Suprapubic skin (tissue), 4 donors: Measurements from ENCODE around the gene ABCC6. TPM values are rescaled to one million over a fixed set of nuclear protein-coding genes. Genes with fewer than 3 reads are reported as not detected.
"Not testable (repeated sequence)": the region's sequence is repeated elsewhere in the genome, so short reads cannot be mapped to it uniquely, and the experiment has no call there.

ENCODE experiments used
- DNase-seq, 2 donors: peaks; one replicate each; pipeline ENCODE4 v3.0.0-alpha.2; 2019; ENCODE audit warnings: low spot score in 2 of 2
- H3K27ac ChIP-seq: fragments of 200-600 bp; sonication (generic); one replicate; pipeline ENCODE4 v1.5.1; 2019
- H3K27me3 ChIP-seq: fragments of 200-600 bp; sonication (generic); one replicate; pipeline ENCODE4 v1.5.1; 2019
- H3K36me3 ChIP-seq: fragments of 200-600 bp; sonication (generic); one replicate; pipeline ENCODE4 v1.5.1; 2019
- H3K4me1 ChIP-seq: fragments of 200-600 bp; sonication (generic); one replicate; pipeline ENCODE4 v1.5.1; 2019
- H3K4me3 ChIP-seq: fragments of 200-600 bp; sonication (generic); one replicate; pipeline ENCODE4 v1.5.1; 2019; ENCODE audit warnings: mild to moderate bottlenecking
- H3K9me3 ChIP-seq: fragments of 200-600 bp; sonication (generic); one replicate; pipeline ENCODE4 v1.5.1; 2019
- WGBS: methylation state at CpG from one replicate; pipeline ENCODE4 v1.1.5; 2018; 5-methylcytosine and 5-hydroxymethylcytosine counted together
- total RNA-seq, 4 donors: library from RNA; depleted of rRNA; stranded (reverse); fragments of >200 nt; gene quantifications; one replicate each; pipeline ENCODE4 v1.1.0, GENCODE V29; 2016

Gene ABCC6
- total RNA-seq, 4 donors from 2014 or later: 0.49 to 3.4 (median 1.2) TPM

DNA sequence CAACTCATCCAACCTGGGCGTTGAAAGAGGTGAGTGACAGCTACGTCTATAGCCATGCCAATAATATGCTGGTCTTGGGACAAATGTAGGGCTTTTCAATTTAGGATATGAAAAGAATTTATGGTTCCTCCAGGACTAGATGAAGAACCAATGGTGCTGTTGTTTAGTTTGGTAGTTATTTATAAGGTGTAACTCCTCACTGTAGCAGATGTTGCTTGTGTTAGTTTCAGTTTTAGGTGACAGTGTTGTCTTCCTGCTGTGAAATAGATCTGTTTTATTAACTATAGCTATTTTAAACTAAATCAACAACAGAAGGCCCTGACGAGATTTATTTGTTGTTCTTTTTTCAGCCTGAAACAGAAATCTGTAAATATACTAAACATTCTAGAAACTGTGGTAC lies 24.1 kb upstream of the ABCC6 start:
- H3K4me3 ChIP-seq, H3K27ac ChIP-seq, H3K36me3 ChIP-seq, DNase-seq, H3K4me1 ChIP-seq, H3K9me3 ChIP-seq, H3K27me3 ChIP-seq: not testable (repeated sequence)
- no CpG with 5 or more reads among the region's 3 CpGs for WGBS

DNA sequence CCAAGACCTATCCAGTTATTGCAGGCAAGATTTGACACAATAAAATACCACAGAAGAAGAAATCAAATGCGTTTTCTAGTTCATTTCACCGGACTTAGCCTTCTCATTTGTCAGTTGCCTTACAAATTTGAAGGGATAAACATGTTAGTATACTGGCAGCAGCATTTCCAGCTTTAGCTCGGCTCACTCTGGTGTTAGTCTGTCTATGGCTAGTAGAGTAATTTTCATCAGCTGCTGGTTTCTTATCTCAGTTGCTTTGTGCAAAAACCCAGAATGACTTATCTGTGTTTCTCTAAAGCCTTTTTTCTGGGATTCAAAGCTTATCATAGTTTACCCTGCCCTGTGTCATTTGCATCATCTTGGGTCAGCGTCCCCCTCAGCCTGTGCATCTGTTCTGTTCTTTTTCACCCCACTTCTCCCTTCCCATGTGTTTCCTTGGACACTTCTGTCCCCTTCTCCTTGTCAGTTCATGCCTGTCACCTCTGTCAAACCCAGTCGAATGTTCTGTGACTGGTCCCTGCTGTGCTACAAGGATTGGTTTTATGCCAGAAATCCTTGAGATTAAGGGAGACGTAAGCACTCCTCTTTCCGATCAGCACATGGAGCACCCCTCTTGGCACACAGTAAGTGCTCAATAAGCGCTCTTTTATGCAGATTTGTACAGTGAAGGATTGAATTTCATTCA lies 23.4 kb upstream of the ABCC6 start:
- WGBS: 90% methylated on average over 2 of the region's 8 CpGs
- DNase-seq: not testable (repeated sequence)

DNA sequence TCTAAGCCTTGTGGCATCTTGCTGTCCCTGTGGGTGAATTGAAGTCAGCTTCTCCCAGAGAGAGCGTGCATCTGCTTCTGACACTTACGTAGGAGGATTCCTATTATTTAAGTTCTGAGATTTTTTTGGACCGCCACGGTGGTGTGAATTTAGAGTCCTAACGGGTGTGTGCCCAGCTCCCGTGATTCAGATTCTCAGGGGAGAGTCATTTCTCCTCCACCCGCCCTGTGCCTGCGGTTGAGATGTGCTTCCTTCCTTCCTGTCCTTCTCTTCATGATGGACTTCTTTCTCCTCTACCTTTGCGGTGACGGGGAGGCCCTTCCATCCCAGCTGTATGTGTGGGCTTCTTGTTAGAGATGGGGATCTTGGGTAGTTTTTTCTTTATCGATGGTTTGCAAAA lies 20.6 kb upstream of the ABCC6 start:
- DNase-seq, H3K9me3 ChIP-seq, H3K4me3 ChIP-seq, H3K4me1 ChIP-seq, H3K27ac ChIP-seq, H3K36me3 ChIP-seq, H3K27me3 ChIP-seq: not testable (repeated sequence)
- WGBS: 92% methylated on average over 2 of the region's 11 CpGs

More for the DNA sequence above, 23.4 kb upstream of the ABCC6 start:
- H3K4me3 ChIP-seq, H3K9me3 ChIP-seq, H3K27ac ChIP-seq, H3K4me1 ChIP-seq, H3K36me3 ChIP-seq, H3K27me3 ChIP-seq: not testable (repeated sequence)

DNA sequence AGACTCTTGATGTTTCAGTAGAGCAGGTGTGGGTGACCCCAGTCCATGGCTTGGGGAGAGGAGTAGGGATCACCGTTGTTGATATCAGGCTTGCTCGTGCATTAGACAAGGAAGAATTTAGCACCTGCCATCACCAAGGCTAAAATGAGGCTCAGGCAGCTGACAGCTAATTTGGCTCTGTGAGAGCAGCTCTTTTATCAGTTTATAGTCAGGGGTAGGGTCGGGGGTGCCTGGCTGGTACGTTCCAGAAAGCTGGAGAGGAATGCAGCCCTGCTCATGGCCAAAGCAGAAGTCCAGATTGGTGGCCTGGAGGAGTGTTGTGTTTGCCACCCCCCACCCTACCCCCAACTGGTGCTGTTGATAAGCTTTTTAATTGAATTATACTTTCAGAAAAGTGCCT lies 17.4 kb upstream of the ABCC6 start:
- H3K36me3 ChIP-seq, DNase-seq: not testable (repeated sequence)
- WGBS: no CpG with 5 or more reads among the region's 4 CpGs

DNA sequence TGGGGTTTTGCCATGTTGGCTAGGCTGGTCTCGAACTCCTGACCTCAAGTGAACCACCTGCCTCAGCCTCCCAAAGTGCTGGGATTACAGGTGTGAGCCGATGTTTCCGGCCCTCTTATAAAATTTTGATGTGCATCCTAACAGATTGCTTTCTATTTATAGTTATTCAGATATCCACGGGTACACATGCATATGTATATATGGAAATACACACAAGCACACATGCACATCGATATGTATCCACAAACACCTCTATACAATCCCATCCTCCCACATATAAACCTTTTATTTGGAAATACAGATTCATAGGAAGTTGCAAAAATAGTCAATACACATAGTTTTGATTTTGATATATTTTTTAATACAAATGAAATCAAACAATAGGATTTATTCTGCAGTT lies 14.4 kb upstream of the ABCC6 start:
- not testable (repeated sequence) for DNase-seq, H3K36me3 ChIP-seq, H3K4me3 ChIP-seq, H3K4me1 ChIP-seq, H3K27ac ChIP-seq, H3K9me3 ChIP-seq, H3K27me3 ChIP-seq
- 89% methylated on average over 5 of the region's 5 CpGs for WGBS

More for the DNA sequence above, 17.4 kb upstream of the ABCC6 start:
- H3K4me3 ChIP-seq, H3K27me3 ChIP-seq, H3K9me3 ChIP-seq, H3K4me1 ChIP-seq, H3K27ac ChIP-seq: not testable (repeated sequence)

DNA sequence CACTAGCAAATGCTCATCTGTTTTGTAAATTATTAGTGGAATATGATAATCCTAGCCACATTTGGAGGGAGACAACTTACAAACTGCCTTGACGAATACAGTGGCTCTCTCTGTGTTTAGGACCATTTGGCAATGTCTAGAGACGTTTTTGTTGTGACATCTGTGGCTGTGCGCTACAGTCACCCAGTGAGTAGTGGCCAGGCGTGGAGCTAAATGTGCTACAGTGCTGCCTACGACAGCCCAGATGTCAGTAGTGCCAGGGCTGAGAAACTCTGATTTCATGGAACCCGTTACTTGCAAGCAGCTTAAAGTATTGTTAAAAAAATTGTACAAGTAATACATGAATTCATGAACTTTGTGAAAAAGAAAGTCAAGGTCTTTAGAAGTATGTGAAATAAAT lies 13.8 kb upstream of the ABCC6 start:
- not testable (repeated sequence) for H3K27ac ChIP-seq, DNase-seq
- WGBS: 91% methylated on average over 5 of the region's 6 CpGs

DNA sequence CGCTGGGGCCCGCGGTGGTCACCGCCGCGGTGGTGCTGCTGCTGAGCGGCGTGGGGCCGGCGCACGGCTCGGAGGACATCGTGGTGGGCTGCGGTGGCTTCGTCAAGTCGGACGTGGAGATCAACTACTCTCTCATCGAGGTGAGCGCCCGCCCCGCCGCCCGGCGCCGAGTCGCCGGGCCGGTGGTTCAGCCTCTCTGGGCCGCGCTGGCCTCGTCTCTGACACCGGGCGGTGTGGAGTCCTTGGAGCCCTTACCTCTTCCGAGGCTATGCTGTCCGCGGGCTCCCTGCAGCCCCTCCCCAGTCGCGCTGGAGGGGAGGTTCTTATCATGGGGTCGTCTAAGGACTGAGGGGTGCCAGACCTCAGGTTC lies 9.4 kb upstream of the ABCC6 start:
- H3K4me1 ChIP-seq, H3K9me3 ChIP-seq, H3K27me3 ChIP-seq, H3K36me3 ChIP-seq, H3K27ac ChIP-seq, DNase-seq: not testable (repeated sequence)
- peak overlapping the region; percentile 38 for H3K4me3 ChIP-seq
- WGBS: no CpG with 5 or more reads among the region's 39 CpGs

More for the DNA sequence above, 13.8 kb upstream of the ABCC6 start:
- not testable (repeated sequence) for H3K27me3 ChIP-seq, H3K36me3 ChIP-seq, H3K4me3 ChIP-seq, H3K9me3 ChIP-seq, H3K4me1 ChIP-seq

DNA sequence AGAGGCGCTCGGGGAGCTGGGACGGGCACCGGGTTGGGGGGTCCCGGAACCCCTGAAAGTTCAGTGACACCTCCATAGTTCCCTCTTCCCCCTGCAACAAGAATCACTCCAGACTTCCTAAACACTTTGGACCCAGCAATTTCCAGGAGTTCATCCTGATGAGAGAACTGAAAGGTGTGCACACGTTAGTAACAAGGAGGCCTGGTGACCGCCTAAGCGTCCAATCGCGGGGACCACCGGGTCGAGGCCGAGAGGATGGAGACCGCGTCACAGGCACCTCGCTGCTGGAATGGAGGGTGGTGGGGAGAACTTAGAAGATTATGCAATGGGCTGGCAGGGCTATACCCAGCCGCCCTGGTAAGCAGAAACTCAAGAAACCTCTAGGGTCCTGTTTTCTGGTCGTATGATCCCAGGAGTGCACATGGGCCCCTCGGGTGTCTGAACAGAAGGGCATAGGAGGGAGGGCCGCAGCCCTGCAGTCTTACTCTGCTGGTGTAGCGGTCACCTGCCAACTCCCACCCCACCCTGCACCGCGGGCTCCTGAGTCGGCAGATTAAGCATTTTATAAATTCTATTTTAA lies 458 bp upstream of the ABCC6 start:
- H3K4me1 ChIP-seq, H3K9me3 ChIP-seq, H3K36me3 ChIP-seq, H3K27ac ChIP-seq, H3K27me3 ChIP-seq, DNase-seq: not testable (repeated sequence)
- H3K4me3 ChIP-seq: peak overlapping the region; percentile 34
- no CpG with 5 or more reads among the region's 24 CpGs for WGBS

DNA sequence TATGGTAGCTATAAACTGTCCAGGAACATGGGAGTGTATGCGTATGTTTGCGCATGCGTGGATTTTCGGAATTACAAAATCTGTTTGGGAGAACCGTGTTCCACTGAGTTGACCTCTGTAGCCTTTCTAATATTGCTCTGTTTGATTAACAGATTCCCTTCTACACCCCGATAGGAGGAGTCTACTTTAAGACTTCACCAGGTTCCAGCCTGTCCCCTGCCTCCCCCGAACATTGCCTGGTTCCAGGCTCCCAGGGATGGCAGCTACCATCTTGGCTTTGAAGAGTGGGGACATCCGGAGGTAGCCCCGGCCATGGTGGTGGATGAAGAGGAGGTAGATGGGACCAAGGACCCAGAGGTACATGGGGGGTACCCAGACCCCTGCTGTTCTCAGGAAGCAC lies 1.9 kb downstream of the ABCC6 start:
- H3K9me3 ChIP-seq, H3K27ac ChIP-seq, DNase-seq, H3K4me3 ChIP-seq, H3K36me3 ChIP-seq, H3K27me3 ChIP-seq, H3K4me1 ChIP-seq: not testable (repeated sequence)
- WGBS: 94% methylated on average over 3 of the region's 9 CpGs

DNA sequence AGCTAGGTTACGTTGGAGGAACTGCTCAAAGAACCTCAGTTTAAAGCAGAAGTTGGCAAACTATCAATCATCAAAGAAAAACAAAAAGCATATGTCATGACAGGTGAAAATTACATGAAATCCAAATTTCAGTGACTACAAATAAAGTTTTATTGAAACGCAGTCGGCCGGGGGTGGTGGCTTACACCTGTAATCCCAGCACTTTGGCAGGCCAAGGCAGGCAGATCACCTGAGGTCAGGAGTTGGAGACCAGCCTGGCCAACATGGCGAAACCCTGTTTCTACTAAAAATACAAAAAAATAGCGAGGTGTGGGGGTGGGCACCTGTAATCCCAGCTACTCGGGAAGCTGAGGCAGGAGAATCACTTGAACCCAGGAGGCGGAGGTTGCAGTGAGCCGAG lies 2.8 kb downstream of the ABCC6 start:
- DNase-seq, H3K9me3 ChIP-seq, H3K4me1 ChIP-seq, H3K4me3 ChIP-seq, H3K27ac ChIP-seq, H3K36me3 ChIP-seq, H3K27me3 ChIP-seq: not testable (repeated sequence)
- 95% methylated on average over 8 of the region's 9 CpGs for WGBS

DNA sequence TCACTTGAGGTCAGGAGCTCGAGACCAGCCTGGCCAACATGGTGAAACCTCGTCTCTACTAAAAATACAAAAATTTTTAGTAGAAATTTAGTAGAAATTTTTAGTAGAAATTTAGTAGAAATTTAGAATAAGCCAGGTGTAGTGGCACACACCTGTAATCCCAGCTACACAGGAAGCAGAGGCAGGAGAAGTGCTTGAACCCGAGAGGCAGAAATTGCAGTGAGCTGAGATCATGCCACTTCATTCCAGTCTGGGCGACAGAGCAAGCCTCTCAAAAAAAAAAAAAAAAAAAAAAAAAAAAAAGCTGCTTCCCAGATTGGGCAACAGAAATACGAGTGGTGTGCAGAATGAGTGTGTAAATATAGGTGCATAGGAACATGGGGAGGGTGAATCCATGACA lies 4.5 kb downstream of the ABCC6 start:
- not testable (repeated sequence) for H3K36me3 ChIP-seq, H3K9me3 ChIP-seq, H3K4me1 ChIP-seq, DNase-seq, H3K4me3 ChIP-seq, H3K27me3 ChIP-seq, H3K27ac ChIP-seq
- WGBS: no CpG with 5 or more reads among the region's 5 CpGs

DNA sequence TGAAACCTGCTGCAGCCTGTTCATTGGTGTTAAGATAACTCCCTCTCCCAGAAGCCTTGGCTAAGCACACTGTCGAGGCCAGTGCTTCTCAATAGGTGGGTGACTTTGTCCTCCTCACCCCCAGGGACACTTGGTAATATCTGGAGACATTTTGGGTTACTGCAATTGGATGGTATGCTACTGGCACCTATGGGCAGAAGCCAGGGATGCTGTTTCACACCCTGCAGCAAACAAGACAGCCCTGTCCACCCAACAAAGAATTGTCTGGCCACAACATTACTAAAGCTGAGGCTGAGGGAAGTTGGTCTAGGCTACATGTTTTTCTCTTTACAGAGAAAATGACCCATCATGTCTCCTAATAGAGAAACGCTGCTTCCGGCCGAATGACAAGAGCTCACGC lies 4.9 kb downstream of the ABCC6 start:
- no CpG with 5 or more reads among the region's 5 CpGs for WGBS
- not testable (repeated sequence) for DNase-seq, H3K9me3 ChIP-seq, H3K4me3 ChIP-seq, H3K27ac ChIP-seq, H3K4me1 ChIP-seq, H3K36me3 ChIP-seq, H3K27me3 ChIP-seq

DNA sequence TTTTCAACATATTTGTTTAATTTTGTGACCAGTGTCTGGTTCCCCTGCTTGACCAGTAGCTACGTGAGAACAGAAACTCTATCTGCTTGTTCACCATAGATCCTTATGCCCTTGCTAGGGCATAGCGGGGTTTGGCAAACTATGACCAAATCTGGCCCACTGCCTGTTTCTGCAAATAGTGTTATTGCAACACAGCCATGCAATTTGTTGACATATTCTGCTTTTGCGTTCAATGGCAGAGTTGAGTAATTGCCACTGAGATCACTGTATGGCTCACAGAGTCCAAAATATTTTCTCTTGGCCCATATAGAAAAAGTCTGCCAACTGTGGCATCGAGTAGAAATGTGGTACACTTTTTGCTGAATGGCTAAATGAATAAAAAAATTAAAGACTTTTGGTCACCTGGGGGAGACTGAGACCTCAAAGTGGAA lies 9.4 kb downstream of the ABCC6 start:
- not testable (repeated sequence) for H3K4me1 ChIP-seq, H3K4me3 ChIP-seq, H3K27ac ChIP-seq, H3K36me3 ChIP-seq, H3K27me3 ChIP-seq, DNase-seq, H3K9me3 ChIP-seq
- WGBS: 20% methylated on average over 1 of the region's 4 CpGs

DNA sequence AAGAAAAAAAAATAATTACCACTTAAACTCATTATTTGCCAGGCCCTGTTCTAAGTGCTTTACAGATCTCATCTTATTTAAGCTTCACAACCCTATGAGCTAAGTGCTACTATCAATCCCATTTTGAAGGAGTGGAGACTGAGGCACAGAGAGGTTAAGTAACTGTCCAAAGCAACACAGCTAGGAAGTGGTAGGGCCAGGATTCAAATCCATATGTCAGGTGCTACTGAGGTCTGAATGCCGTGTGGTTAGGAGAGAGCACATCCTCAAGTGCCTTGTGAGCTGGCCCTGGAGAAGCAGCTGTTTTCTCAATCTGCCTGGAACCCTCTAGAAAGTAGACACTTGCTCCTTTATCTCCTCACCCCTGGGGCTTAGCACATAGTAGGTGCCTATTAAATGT lies 11.9 kb downstream of the ABCC6 start:
- 89% methylated on average over 1 of the region's 1 CpG for WGBS
- DNase-seq, H3K27me3 ChIP-seq, H3K4me3 ChIP-seq, H3K36me3 ChIP-seq, H3K27ac ChIP-seq, H3K4me1 ChIP-seq, H3K9me3 ChIP-seq: not testable (repeated sequence)

DNA sequence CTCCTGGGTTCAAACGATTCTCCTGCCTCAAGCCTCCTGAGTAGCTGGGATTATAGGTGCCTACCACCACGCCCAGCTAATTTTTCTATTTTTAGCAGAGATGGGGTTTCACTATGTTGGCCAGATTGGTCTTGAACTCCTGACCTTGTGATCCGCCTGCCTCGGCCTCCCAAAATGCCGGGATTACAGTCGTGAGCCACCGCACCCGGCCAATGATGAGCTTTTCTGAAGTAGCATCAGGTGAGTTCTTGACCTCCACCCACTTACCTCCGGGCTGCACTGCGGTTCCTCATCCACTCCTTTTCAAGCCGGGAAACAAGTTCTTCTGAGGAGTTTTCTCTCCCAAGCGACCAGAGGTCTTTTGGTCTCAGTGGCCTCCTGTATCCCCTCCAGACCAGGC lies 14.8 kb downstream of the ABCC6 start:
- DNase-seq, H3K27ac ChIP-seq, H3K4me1 ChIP-seq, H3K4me3 ChIP-seq, H3K9me3 ChIP-seq, H3K27me3 ChIP-seq, H3K36me3 ChIP-seq: not testable (repeated sequence)
- 82% methylated on average over 12 of the region's 12 CpGs for WGBS
